HG02759 (cell line): ENCODE measurements around the gene TMEM45A.

Source experiments
- ATAC-seq: cut with Tn5 transposase; IDR thresholded peaks from one replicate; pipeline ENCODE4 v1.9.1; 2021; ENCODE audit warnings: mild to moderate bottlenecking, moderate library complexity; ENCODE audit not compliant: unreplicated experiment

Gene TMEM45A

GRCh38 chr3:100609305-100609704 lies 116.9 kb downstream of the TMEM45A start, which contains the start of gene ADGRG7:
Gene ADGRG7 (plus strand): TSS chr3:100609601. CDS start chr3:100609857, 256 bp downstream.
- no peak for ATAC-seq

- ATAC-seq, result no peak
These were observed 117.5 kb downstream of the TMEM45A start for GRCh38 chr3:100609963-100610362.

- no peak for ATAC-seq
These were observed 118.8 kb downstream of the TMEM45A start for GRCh38 chr3:100611221-100611620.

GRCh38 chr3:100613721-100614390 lies 121.4 kb downstream of the TMEM45A start:
- peak; percentile 59 for ATAC-seq

GRCh38 chr3:100614941-100615340 lies 122.5 kb downstream of the TMEM45A start:
- peak; percentile 78 for ATAC-seq

GRCh38 chr3:100615684-100616083 lies 123.3 kb downstream of the TMEM45A start:
- ATAC-seq, result no peak

- ATAC-seq, result no peak
These were observed 128.8 kb downstream of the TMEM45A start for GRCh38 chr3:100621251-100621650.
